OCI-LY7 (cell line): Measurements from ENCODE around the gene NDUFA6.

Experiments
- CTCF ChIP-seq: fragments of 200-600 bp; sonication (generic); conservative IDR thresholded peaks from 2 replicates; pipeline ENCODE4 v1.5.1; 2014; ENCODE audit warnings: mild to moderate bottlenecking, antibody characterized with exemption, low read length, moderate library complexity, mixed read lengths
- EZH2phosphoT487 ChIP-seq: fragments of 200-600 bp; sonication (generic); IDR thresholded peaks from 2 replicates; pipeline ENCODE4 v1.6.1; 2018; ENCODE audit warnings: low read depth, borderline replicate concordance, mild to moderate bottlenecking, mixed run types, antibody characterized with exemption, low read length, moderate library complexity, mixed read lengths

DNA sequence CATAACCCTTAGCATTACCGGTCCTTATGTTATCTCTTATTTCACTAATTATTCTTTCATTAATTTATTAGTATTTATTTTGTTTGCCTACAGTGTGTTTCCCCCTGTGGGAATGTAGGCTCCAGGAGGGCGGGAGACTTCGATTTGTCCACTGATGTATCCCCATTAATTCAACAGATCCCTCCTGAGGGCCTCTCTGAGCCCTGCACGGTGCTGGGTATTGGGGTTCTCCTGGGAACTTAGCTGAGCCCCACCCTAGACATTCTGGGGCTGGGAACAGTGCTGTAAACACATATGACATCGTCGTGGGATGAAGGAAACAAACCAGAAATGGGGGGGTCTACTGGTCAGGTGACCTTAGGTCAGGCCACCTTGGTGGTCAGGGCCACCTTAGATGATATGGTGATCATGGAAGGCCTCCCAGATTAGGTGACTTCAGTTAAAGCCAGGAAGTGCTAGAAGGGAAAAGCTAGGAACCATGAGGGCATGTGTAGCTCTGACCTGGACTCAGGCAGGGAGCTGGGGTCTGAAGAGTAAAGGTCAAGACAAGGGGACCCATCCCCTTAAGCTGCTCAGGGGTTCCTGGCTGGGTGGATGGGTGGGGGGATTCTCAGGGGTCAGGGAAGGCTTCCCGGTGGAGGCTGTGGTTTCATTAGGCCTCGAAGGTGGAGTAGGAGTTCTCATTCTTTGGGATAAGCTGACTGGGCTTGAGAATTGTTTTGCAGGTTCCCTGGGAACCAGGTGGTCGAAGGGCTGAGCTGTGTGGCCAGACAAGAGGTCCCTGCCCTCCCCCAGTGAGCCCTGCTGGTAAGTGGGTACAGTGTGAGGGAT is 15.5 kb downstream of the NDUFA6 start:
- TF ChIP-seq CTCF (no peak), EZH2phosphoT487 (no peak)
